Activated CD4-positive, alpha-beta T cell treated with anti-CD3 and anti-CD28 coated beads, Interleukin-2, amount 50 U/mL, for 24 hours (primary cell): ENCODE results near the gene DNAAF9.
"Not testable (repeated sequence)": the region's sequence is repeated elsewhere in the genome, so short reads cannot be mapped to it uniquely, and the experiment has no call there.

Experiments used
- DNase-seq, 2 donors: peaks; one replicate each; pipeline ENCODE4 v3.0.0-alpha.2; 2020; ENCODE audit warnings: low read depth in 1 of 2, low spot score in 1 of 2

DNAAF9 gene

GRCh38 chr20:3407040-3407770, at the start of gene DNAAF9:
Gene DNAAF9, minus strand, starts transcription at chr20:3407669. Its CDS starts 112 bp downstream, at chr20:3407557.
- DNase-seq: peak; percentile 8 to 16

- DNase-seq: no peak
Measured at GRCh38 chr20:3456648-3457047, 49.2 kb upstream of the DNAAF9 start.

GRCh38 chr20:3454831-3455230, 47.4 kb upstream of the DNAAF9 start:
- no peak for DNase-seq

- no peak for DNase-seq
Measured at GRCh38 chr20:3452690-3453089, 45.2 kb upstream of the DNAAF9 start.

GRCh38 chr20:3452136-3452535, 44.7 kb upstream of the DNAAF9 start:
- no peak for DNase-seq

GRCh38 chr20:3449319-3449718, 41.9 kb upstream of the DNAAF9 start:
- DNase-seq: no peak

- no peak for DNase-seq
Measured at GRCh38 chr20:3447321-3447720, 39.9 kb upstream of the DNAAF9 start.

- DNase-seq: no peak
Measured at GRCh38 chr20:3446779-3447178, 39.3 kb upstream of the DNAAF9 start.

- DNase-seq: no peak
Measured at GRCh38 chr20:3436864-3437574, 29.6 kb upstream of the DNAAF9 start.

- no peak for DNase-seq
Measured at GRCh38 chr20:3434232-3434631, 26.8 kb upstream of the DNAAF9 start.

- no peak for DNase-seq
Measured at GRCh38 chr20:3433744-3434143, 26.3 kb upstream of the DNAAF9 start.

GRCh38 chr20:3432844-3433243, 25.4 kb upstream of the DNAAF9 start:
- DNase-seq: no peak

- DNase-seq: no peak
Measured at GRCh38 chr20:3431109-3431508, 23.6 kb upstream of the DNAAF9 start.

GRCh38 chr20:3430376-3431069, 23.1 kb upstream of the DNAAF9 start:
- no peak for DNase-seq

- DNase-seq: not testable (repeated sequence)
Measured at GRCh38 chr20:3426766-3427165, 19.3 kb upstream of the DNAAF9 start.

- DNase-seq: no peak
Measured at GRCh38 chr20:3423126-3423525, 15.7 kb upstream of the DNAAF9 start.

- DNase-seq: no peak
Measured at GRCh38 chr20:3421985-3422384, 14.5 kb upstream of the DNAAF9 start.

- peak in 1 of 2 donors; percentile 19 for DNase-seq
Measured at GRCh38 chr20:3420211-3420707, 12.8 kb upstream of the DNAAF9 start.

GRCh38 chr20:3418161-3418560, 10.7 kb upstream of the DNAAF9 start:
- DNase-seq: not testable (repeated sequence)

GRCh38 chr20:3414122-3414521, 6.7 kb upstream of the DNAAF9 start:
- no peak for DNase-seq

GRCh38 chr20:3413393-3413889, 6.0 kb upstream of the DNAAF9 start:
- DNase-seq: no peak
